GM23248 (cell line): ENCODE results near the gene GSTM1.

ENCODE experiments used
- EZH2 ChIP-seq: fragments of 200-600 bp; sonication (generic); IDR thresholded peaks from 2 replicates; pipeline ENCODE4 v1.6.1; 2018; ENCODE audit warnings: antibody characterized with exemption, mild to moderate bottlenecking; ENCODE audit not compliant: insufficient read depth, poor library complexity, severe bottlenecking
- EZH2phosphoT487 ChIP-seq: fragments of 200-600 bp; sonication (generic); IDR thresholded peaks from 2 replicates; pipeline ENCODE4 v1.6.1; 2018; ENCODE audit warnings: antibody characterized with exemption, moderate library complexity, mild to moderate bottlenecking, low read depth; ENCODE audit not compliant: insufficient read depth

DNA sequence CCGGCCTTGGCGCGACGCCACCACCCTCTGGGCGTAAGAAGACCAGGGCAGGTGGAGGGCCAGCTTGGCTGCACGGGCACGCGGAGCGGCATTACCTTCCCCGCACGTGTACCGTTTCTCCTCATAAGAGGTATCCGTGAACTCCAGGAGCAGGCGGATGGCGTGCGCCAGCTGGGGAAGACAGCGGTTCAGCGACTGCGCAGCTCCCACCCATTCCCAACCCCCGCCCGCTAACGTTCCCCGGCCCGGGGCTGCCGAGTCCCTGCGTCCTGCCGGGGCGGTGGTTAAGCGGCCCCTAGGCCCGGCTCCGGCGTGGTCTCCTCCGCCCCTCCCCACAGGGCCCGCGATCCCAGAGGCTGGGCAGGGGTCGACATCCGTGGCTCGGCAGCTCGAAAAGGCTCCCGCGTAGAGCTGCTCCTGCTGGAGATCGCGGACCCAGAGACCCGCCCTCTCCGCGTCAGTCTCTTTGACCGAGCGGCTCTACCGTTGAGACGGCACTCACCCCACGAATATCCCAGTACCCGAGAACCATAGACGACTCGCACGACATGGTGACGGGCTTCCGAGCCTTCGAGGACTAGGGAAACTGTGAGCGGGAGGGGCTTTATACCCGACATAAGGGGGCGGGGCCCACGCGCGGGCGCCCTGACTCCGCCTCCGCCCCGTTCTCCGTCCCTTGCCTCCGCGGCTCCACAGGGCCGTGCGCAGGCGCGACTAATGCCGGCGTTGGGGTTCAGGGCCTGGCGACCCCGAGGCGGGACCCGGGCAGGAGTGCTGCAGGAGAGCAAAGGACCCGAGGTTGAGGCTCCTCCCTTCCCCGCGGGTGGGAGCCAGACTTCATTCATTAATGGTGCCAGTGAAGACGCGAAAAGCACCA lies 52.4 kb downstream of the GSTM1 start:
- TF ChIP-seq EZH2: no peak
- TF ChIP-seq EZH2phosphoT487: no peak
